ENCODE measurements around the gene HNRNPA3.
"Not testable (repeated sequence)": the region's sequence is repeated elsewhere in the genome, so short reads cannot be mapped to it uniquely, and the experiment has no call there.

Gene HNRNPA3

DNA sequence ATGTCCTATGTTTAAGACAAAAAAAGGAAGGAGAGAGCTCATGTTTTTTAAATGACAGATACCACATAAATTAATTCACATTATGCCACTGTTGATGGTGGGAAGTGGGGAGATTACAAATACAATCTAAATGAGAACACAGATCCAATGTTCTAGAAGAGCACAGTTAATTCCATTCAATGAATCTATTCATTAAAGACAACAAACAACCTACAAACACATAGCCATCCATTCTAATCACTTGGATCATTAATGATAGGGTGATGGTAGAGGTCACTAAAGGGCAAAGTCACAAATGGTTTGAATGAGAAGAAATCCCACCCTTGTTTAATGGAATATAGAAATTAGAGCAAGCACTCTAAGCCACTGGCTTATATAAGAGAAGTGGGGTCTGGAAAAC lies 21.7 kb downstream of the HNRNPA3 start:
- no peak for DNase-seq

GRCh38 chr2:177235855-177236437 lies 23.4 kb downstream of the HNRNPA3 start:
- no peak for DNase-seq

DNA sequence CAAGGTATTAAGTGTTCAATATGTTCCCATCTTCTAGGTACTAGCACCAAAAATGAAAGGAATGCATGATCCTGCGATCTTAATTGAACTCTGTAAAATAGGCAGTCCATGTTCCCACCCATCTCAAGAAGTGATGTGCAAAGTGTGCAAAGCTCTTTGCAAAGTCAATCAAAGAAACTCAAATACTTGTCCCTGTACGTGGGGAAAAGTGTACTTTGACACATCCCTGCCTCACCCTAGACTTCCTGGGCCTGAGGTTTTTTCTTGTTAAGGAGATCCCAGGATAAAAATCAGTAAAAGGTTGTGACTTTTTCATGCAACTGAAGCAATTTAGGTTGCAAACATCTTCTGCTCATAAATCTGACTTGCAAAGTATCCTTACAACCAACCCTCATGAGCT lies 25.3 kb downstream of the HNRNPA3 start:
- no peak for DNase-seq

DNA sequence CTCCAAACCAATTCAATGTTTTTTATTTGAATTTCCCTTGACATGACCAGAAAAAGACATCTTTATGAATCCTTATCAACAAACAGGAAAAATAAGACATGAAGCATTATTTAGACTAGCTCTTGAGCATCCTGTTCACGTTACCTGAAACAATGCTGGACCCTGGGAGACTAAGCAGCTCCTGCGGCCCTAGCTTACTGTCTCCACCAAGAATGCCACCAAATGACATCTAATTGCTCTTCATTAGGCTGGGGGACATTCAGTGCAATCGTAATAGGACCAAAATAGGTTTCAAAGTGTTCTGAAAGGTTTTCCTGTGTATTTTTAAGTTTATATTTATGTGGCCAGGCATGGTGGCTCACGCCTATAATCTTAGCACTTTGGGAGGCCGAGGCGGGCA lies 26.5 kb downstream of the HNRNPA3 start:
- no peak for DNase-seq

DNA sequence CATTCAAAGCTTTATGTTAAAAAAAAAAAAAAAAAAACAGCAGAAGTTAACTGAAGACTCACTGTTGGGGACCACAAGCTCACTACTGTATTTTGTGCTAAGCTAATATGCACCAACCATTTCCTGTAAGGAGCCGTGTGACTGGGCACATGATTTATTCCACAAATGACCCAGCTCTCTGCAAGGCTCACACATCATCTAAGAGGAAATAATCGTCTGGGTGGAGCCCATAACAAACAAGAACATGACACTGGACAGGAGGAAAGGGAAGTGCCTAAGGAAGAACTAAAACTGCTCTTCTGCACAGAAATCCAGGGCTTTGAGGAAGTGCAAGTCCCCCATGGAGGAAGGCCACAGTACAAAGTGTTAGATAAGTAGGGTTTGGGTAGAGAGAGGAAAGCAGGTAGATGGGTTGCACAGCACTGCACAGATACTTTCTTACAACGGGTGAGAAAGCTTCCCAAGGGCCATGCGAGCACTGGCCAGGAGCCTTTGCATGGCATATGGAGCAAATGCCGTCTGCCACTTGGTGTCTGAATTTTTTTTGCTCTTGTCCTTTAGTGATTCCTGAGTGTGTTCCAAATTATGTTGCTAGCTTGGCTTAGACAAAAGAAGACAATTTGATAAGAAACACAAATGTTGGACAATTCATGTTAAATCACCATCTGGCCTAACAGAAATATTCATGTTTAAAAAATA lies 27.5 kb downstream of the HNRNPA3 start:
- DNase-seq, result peak; percentile 55

DNA sequence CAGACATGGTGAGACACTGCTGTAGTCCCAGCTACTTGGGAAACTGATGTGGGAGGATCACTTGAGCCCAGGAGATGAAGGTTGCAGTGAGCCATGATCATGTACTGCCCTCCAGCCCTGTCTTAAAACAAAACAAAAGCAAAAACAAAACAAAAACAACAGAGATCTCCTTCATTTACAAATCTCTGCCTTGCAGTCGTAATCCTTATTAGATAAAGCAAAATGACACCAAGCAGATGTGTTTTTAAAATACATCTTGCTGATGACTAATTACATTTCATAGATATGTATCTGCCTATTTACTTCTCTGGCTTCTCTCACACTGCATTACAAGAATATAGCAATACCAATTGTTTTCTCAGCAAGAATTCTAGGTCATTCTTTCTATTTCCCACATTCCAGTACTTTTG lies 29.1 kb downstream of the HNRNPA3 start:
- DNase-seq, result no peak

DNA sequence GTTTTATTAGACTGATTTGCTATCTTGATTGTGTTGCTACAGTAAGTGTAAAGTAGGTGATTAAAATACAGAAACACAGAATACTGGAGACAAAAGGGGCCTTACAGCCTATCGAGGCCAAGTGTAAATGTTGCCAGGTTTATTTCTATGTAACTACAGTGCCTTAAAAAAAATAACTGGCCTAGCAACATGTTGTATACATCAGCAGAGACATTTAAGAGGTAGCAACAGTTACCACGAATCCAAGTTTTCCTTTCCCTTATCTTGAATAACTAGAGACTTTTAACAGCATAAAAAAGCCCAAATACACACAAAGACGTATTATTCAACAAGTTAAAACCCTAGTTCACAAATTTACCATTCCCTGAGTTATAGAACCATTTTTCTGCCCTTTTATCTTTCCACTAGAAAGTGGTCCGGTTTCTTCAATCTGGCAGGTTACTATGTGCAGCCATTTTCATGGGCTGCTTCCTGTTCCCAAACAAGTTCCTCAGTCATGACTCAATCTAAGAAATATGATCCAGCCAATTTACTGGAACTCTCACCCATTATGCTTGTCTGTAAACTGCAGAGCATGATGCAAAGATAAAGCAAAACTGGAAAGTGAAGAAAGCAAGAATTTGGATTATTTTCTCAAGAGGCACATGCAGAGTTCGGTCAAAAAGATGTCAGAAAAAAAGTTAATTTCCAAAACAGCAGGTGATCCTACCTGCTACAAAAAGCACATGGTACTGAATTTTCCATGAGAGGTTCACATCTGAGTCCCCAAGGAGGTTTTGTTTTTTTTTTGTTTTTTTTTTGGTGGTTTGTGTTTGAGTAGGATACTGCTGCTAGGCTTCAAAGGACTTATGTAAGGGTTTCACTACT lies 29.8 kb downstream of the HNRNPA3 start:
- DNase-seq, result peak; percentile 88

- peak; percentile 47 for DNase-seq
Observed at GRCh38 chr2:177243073-177243472, 30.5 kb downstream of the HNRNPA3 start.

- no peak for DNase-seq
Observed at GRCh38 chr2:177243476-177243875, 30.9 kb downstream of the HNRNPA3 start.

DNA sequence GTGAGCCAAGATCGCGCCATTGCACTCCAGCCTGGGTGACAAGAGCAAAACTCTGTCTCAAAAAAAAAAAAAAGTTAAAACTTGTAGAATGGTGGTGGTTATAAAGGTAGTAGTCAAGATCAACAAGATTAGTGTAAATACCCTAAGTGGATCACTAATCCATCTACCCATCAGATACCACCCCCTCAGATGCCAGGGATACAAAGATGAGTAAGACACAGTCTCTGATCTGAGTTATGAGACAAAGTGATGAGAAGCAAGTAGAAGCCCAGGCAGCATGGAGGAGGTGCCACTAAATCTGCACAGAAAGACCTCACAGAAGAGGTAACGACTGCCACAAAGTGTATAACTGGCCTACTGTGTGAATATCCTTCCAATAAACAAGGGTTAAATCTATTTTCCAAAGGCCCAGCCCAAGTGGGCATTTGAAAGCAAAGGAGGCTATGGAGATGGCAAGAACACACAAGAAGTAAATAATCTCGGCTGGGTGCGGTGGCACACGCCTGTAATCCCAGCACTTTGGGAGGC lies 31.7 kb downstream of the HNRNPA3 start:
- DNase-seq, result peak; percentile 21

DNA sequence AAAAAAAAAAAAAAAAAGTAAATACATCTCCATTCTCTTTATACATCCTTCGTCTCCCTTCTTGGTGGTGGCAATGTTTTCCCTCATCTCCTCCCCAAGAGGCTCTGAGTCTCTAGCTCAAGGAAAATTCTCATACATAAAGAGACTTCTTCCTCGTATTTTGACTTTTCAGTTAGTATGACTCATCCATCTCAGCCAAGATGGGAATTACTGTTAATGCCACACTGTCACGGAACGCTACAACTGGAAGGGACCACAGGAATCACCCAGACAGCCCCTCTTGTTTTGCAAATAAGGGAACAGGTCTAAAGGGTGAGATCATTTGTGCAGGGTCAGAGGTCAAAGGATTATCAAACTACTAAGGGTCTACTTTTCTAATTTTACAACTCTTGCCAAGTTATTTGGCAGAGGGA lies 32.4 kb downstream of the HNRNPA3 start:
- DNase-seq, result peak; percentile 62

GRCh38 chr2:177246000-177246399 lies 33.4 kb downstream of the HNRNPA3 start:
- peak; percentile 12 for DNase-seq

- not testable (repeated sequence) for DNase-seq
Observed at GRCh38 chr2:177246523-177247030, 34.0 kb downstream of the HNRNPA3 start.

- DNase-seq, result no peak
Observed at GRCh38 chr2:177247693-177248262, 35.2 kb downstream of the HNRNPA3 start.

DNA sequence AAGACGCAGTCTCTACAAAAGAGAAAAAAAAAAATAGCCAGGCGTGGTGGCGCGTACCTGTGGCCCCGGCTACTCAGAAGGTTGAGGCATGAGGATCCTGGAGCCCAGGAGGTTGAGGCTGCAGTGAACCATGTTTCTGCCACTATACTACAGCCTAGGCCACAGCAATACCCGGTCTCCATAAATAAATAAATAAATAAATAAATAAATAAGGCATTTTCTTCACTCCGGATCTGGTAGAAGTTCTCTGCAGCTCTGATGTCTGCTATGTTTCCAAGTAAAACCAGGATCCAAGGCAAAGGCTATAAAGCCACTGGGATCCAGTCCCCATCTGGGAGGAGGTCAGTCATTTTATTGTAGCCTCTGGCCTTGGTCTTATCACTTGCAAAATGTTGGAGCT lies 36.4 kb downstream of the HNRNPA3 start:
- no peak for DNase-seq

GRCh38 chr2:177250461-177250860 lies 37.9 kb downstream of the HNRNPA3 start:
- no peak for DNase-seq

DNA sequence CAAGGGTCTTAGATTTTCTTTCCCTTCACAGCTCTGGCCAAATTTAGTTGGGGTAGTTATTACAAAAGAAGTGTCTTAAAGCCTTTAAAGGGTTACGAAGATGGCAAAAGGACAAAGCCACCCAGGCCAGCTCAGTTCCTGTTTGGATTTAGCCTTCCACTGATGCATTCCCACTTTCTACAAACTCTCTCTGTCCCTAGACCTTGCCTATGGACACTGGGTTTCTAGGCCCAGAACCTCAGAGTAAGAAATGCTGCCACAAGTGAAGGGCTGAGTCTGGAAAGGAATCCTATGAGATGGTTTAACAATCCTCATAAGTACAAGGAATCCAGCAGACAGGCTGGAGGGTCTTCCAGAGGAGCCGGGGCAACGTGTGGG lies 38.6 kb downstream of the HNRNPA3 start:
- DNase-seq, result no peak

DNA sequence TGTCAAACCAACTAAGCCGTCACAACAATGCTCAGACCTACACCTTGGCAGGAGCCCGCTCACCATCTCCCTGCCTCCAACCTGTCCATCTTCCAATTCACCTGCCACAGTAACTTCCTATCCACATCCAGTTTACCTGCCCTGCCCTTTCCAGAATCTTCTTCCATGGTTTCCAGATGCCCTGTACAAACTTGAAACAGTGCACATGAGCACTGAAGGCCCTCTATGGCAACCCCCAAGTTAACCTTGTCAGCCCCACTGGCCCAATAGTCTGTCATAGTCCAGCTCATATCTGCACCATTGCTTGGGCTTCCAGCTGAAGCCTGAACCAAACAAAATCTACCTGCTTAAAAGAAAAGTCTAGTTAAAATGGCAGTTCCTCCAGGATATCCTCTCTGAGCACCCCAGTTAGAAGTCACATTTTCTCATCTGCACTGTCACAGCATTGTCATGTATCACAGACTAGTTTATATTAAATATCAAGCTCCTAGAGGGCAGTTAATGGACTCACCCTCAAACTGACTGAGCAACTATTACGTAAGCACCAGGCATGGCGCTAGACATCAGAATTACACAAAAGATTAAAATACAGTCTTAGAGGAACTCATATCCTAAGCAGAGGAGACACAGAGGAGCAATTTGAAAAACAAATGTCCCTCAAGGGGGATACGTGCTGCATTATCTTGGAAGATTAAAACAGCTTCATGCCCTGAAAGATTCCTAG lies 40.4 kb downstream of the HNRNPA3 start:
- peak; percentile 22 for DNase-seq

GRCh38 chr2:177253704-177254103 lies 41.1 kb downstream of the HNRNPA3 start:
- DNase-seq, result no peak

GRCh38 chr2:177254433-177255226 lies 42.0 kb downstream of the HNRNPA3 start:
- peak; percentile 68 for DNase-seq

GRCh38 chr2:177255227-177255601 lies 42.6 kb downstream of the HNRNPA3 start:
- DNase-seq, result no peak

- no peak for DNase-seq
Observed at GRCh38 chr2:177256026-177256425, 43.4 kb downstream of the HNRNPA3 start.
